ENCODE measurements around the gene VSIG1.

Gene VSIG1

DNA sequence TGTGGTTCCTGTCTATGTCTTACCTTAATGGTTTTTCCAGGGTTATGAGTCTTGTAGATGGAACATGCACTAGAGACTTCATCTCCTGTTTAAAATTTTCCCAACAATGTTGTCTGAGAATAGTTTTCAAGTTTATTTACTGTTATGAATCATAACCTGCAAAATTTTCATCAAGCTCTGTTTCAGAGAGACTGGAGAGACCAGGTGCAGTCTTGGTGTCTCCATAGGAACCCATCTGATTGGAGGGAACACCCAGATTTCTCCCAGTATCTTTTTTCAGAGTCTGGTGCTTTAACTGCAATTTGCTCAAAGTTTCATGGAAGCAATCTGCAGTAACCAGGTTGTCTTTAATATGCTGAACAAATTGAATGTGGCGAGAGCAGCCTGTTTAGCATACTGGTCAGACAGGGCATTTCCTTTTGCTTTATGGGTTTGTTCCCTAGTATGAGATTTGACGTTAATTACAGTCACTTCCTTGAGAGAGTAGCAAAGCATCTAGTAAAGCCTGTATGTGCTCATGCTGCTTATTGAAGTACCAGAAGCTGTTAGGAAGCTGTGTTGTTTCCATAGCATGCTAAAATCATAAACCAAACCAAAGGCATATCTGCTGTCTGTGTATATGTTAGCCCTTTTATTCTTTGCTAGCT lies 18.8 kb upstream of the VSIG1 start:
- H3K9ac ChIP-seq = no peak overlapping the region
- no peak for TF ChIP-seq Cebpa-rat (IDR thresholded peaks at IDR 0.05)

DNA sequence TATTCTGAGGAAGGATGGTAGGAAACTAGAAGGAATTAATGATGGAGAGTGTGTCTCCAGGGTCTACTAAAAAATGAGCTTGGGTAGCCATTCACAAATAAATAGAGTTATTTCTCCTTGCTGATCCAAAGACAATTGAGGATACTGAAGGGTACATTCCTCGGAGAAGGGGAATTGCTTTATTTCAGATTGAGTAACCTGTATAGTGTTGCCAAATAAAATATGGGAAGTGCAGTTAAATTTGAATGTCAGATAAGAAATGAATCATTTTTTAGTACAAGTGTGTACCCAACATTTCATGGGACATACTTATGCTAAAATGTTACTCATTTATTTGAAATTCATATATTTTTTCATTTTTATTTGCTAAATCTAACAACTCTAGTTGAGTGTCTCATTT lies 16.0 kb upstream of the VSIG1 start:
- Histone ChIP-seq H3K9me3 (no peaks in the 10 kb centered on the region), H3K27me3 (peaks cover 83% of the 10 kb centered on the region), H3K4me3 (no peak overlapping the region), H3K27ac (no peak overlapping the region), H3K4me1 (no peaks in the 10 kb centered on the region), H3K9ac (no peak overlapping the region), H3K4me2 (no peak overlapping the region), H3K36me3 (no peaks in the 10 kb centered on the region), H4K20me1 (no peaks in the 10 kb centered on the region; the same call in 1 of the 2 replicates)
- no peak for TF ChIP-seq Cebpa-rat (IDR thresholded peaks at IDR 0.05)

More for the DNA sequence above, 18.8 kb upstream of the VSIG1 start:
- H3K27me3 ChIP-seq = peaks cover 77% of the 10 kb centered on the region
- no peaks in the 10 kb centered on the region for H3K36me3 ChIP-seq
- H3K9me3 ChIP-seq = no peaks in the 10 kb centered on the region
- H4K20me1 ChIP-seq = no peaks in the 10 kb centered on the region; the same call in 1 of the 2 replicates
- no peak overlapping the region for H3K4me2 ChIP-seq
- no peak overlapping the region for H3K27ac ChIP-seq
- no peaks in the 10 kb centered on the region for H3K4me1 ChIP-seq
- H3K4me3 ChIP-seq = no peak overlapping the region

DNA sequence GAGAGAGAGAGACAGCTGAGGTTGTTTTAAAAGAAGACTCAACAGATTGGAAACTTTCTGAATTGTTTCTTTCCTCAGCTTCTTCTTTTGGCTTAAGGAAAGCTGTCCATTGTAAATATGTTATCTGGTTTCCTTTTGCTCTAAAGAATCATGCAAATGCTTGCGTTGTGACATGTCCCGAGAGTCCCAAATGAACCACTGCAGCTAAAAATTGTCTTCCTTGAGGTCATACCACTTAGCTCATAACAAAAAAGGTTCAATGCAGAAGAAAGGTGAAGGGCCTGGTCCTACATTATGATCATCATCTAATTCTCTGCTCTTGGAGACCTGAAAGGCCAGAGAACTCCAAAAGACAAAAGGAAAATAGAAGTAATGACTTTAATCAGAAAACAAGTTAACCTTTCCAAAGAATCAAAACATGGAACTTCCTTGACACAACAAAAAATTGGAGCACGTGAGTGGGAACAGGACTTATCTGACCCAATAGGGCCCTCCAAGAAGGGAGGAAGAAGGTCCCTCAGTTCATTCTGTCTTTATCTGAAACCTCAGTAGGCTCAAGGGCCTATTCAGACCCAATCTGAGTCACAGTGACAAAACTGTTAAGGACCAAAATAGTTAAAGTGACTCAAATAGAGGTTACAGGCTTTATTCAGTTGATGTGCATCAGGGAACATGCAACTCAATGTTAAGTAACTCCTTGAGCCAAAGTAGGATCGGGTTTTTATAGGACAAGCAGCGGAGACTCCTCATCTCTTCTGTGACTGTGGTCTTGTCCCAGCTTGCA lies 14.7 kb upstream of the VSIG1 start:
- Histone ChIP-seq H3K9me3 (no peaks in the 10 kb centered on the region), H3K36me3 (no peaks in the 10 kb centered on the region), H3K9ac (no peak overlapping the region), H3K27ac (no peak overlapping the region), H3K27me3 (peaks cover 87% of the 10 kb centered on the region), H3K4me2 (no peak overlapping the region), H4K20me1 (no peaks in the 10 kb centered on the region; the same call in 1 of the 2 replicates), H3K4me3 (no peak overlapping the region), H3K4me1 (no peaks in the 10 kb centered on the region)
- no peak for TF ChIP-seq Cebpa-rat (IDR thresholded peaks at IDR 0.05)

DNA sequence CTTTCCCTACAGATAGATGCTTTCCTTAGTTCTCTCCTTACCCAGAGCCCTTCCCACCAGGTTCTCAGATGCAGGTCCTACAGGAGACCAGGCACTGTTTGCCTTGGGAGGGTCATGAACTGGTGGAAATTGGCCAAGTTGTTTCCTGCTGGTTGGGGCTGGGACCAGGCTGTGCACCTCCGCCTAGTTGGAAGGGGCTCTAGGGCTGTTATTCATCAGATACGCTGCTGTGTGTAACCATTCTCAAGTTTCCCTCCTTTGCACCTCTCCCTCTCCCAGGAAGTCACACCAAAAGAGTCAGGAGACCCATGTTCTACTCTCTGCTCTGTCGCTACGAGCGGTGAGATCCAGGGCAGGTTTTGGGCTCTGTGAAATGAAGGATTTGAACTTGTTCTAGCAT lies 11.9 kb upstream of the VSIG1 start:
- no peaks in the 10 kb centered on the region for H3K36me3 ChIP-seq
- TF ChIP-seq Cebpa-rat (IDR thresholded peaks at IDR 0.05) = no peak
- no peaks in the 10 kb centered on the region for H3K4me1 ChIP-seq
- H3K9me3 ChIP-seq = no peaks in the 10 kb centered on the region
- no peak overlapping the region for H3K4me2 ChIP-seq
- H3K27me3 ChIP-seq = peaks cover 95% of the 10 kb centered on the region
- H3K4me3 ChIP-seq = no peak overlapping the region
- no peak overlapping the region for H3K27ac ChIP-seq
- H4K20me1 ChIP-seq = no peaks in the 10 kb centered on the region; the same call in 1 of the 2 replicates
- H3K9ac ChIP-seq = no peak overlapping the region

DNA sequence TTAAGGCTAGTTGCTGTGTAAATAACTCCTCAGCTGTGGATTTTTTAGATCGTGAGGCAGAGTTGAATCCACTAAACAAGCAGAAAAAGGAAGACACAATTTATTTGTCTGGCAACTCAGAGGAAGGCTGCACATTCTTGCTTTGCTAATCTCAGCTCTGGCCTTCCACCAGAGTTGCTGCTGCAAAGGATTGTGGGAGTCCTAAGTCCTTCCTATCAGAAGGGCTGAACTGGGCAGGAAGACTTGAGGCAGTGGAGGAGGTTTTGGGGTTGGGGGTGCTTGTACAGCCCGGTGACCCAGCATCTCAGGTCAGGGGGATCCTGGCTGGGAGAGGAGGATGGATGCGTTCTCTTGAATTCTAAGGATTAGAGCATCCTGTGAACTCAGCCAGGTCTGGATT lies 11.0 kb upstream of the VSIG1 start:
- Histone ChIP-seq H3K9ac (no peak overlapping the region), H3K4me1 (no peaks in the 10 kb centered on the region), H4K20me1 (no peaks in the 10 kb centered on the region; the same call in 1 of the 2 replicates), H3K36me3 (no peaks in the 10 kb centered on the region), H3K9me3 (no peaks in the 10 kb centered on the region), H3K27ac (no peak overlapping the region), H3K4me3 (no peak overlapping the region), H3K27me3 (peaks cover 97% of the 10 kb centered on the region), H3K4me2 (no peak overlapping the region)
- no peak for TF ChIP-seq Cebpa-rat (IDR thresholded peaks at IDR 0.05)

DNA sequence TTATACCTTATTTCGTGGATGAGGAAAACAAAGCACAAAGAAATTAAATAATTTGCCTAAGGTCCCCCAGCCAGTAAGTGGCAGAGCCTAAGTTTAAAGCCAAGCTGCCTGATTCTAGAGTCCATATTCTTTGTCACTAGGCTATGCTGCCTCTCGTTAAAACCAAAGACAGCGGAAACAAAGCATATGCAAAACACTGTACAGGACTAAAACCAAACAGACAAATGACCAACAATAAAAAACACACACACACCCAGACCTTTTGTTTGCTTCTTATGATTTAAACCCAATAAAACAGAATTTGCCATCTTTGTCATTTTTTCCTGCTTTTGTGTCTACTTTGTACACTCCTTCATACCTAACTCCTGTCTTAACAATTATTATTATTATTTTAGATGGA lies 10.1 kb upstream of the VSIG1 start:
- no peak for TF ChIP-seq Cebpa-rat (IDR thresholded peaks at IDR 0.05)
- H3K36me3 ChIP-seq = no peaks in the 10 kb centered on the region
- no peak overlapping the region for H3K27ac ChIP-seq
- H3K27me3 ChIP-seq = peaks cover 98% of the 10 kb centered on the region
- no peak overlapping the region for H3K4me3 ChIP-seq
- no peaks in the 10 kb centered on the region for H3K4me1 ChIP-seq
- no peaks in the 10 kb centered on the region for H3K9me3 ChIP-seq
- no peak overlapping the region for H3K9ac ChIP-seq
- H4K20me1 ChIP-seq = no peaks in the 10 kb centered on the region; the same call in 1 of the 2 replicates
- no peak overlapping the region for H3K4me2 ChIP-seq

DNA sequence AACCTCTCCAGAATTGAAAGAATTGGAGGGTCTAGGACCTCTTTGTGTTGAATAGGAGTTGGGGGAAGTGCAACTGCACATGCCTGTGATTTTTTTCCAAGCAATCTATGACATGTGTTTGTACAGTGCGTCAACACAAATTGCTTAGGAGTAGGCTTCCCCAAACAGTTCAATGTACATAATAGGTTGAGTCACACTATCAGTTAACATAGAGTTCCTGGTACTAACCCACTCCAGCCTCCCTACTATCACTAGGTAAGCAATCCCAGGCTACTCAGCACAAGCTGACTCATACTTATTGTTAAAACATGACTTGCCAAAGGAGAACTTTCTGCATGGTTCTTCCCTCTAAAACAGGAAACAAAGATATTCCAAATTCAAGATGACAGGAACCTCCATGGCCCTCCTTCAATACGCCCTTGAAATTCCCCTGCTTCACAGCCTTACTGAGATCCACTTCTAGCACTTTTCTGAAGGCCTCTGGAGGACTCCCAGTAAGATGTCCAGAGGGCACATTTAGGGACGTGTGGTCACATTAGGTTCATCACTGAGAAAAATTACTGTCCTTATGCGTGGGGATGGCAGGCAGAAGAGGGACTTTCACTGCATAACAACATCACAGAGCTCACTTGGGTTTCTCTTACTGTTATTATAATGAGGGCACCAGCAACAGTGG lies 8.4 kb upstream of the VSIG1 start:
- Histone ChIP-seq H3K4me3 (no peak overlapping the region), H3K4me2 (no peak overlapping the region), H3K4me1 (no peaks in the 10 kb centered on the region), H3K27me3 (peaks cover 86% of the 10 kb centered on the region), H3K9ac (no peak overlapping the region), H4K20me1 (no peaks in the 10 kb centered on the region), H3K9me3 (no peaks in the 10 kb centered on the region), H3K36me3 (no peaks in the 10 kb centered on the region), H3K27ac (no peak overlapping the region)
- TF ChIP-seq Cebpa-rat (IDR thresholded peaks at IDR 0.05) = no peak

DNA sequence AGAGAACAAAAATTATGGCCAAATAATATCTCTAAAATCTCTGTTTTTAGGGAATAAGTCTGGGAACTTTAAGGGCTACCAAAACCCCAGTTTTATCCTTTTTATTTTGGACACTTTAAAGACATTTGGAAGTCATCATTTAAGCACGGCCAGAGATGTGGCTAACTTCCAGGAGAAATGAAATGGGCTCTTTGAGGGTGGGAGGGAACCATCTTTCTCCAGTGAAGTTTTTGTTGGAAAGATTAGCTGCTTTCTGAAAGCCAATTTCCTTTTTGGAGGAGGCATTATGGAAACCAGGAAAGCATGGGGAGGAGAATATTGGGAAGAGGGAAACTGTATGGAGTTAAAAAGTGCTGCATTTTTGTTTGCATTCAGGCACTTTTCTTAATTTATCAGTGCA lies 4.8 kb downstream of the VSIG1 start:
- no peaks in the 10 kb centered on the region for H3K4me1 ChIP-seq
- no peak for TF ChIP-seq Cebpa-rat (IDR thresholded peaks at IDR 0.05)
- no peaks in the 10 kb centered on the region for H3K36me3 ChIP-seq
- no peaks in the 10 kb centered on the region; the same call in 1 of the 2 replicates for H4K20me1 ChIP-seq
- H3K4me2 ChIP-seq = no peak overlapping the region
- H3K9me3 ChIP-seq = no peaks in the 10 kb centered on the region
- no peak overlapping the region for H3K9ac ChIP-seq
- H3K4me3 ChIP-seq = no peak overlapping the region
- H3K27me3 ChIP-seq = peaks cover 61% of the 10 kb centered on the region
- no peak overlapping the region for H3K27ac ChIP-seq

DNA sequence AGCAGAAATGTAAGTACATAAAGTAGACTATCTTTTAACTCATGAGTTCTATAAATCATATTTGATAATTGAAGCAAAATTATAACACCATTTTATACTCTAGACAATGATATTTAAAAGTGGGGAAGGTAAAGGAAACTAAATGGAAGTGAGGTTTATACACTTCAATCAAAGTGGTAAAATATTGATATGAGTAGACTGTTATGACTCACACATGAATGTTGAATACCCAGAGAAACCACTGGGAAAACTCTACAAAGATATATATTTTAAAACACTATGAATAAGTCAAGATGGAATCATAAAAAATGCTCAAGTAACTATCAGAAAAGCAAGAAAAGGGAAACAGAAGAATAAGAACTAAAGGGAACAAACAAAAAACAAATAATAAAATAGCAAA lies 8.4 kb downstream of the VSIG1 start:
- H3K4me3 ChIP-seq = no peak overlapping the region
- H3K4me1 ChIP-seq = no peaks in the 10 kb centered on the region
- no peak for TF ChIP-seq Cebpa-rat (IDR thresholded peaks at IDR 0.05)
- H3K4me2 ChIP-seq = no peak overlapping the region
- H3K36me3 ChIP-seq = no peaks in the 10 kb centered on the region
- no peak overlapping the region for H3K9ac ChIP-seq
- H3K27me3 ChIP-seq = peaks cover 83% of the 10 kb centered on the region
- no peaks in the 10 kb centered on the region for H3K9me3 ChIP-seq
- H4K20me1 ChIP-seq = no peaks in the 10 kb centered on the region; the same call in 1 of the 2 replicates
- H3K27ac ChIP-seq = no peak overlapping the region

DNA sequence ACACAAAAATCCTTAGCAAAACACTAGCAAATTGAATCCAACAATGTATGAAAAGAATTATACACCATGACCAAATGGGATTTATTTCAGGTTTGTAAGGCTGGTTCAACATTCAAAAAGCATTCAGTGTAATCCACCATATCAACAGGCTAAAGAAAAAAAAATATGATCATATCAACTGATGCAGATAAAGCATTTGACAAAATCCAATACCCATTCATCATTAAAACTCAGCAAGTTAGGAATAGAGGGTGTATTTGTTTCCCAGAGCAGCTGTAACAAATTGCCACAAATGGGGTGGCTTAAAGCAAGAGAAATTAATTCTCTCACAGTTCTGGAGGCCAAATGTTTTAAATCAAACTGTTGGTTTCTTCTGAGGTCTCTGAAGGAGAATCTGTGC lies 10.7 kb downstream of the VSIG1 start:
- H3K36me3 ChIP-seq = no peaks in the 10 kb centered on the region
- H3K9me3 ChIP-seq = no peaks in the 10 kb centered on the region
- no peaks in the 10 kb centered on the region for H3K4me1 ChIP-seq
- no peak overlapping the region for H3K27ac ChIP-seq
- no peak overlapping the region for H3K9ac ChIP-seq
- H4K20me1 ChIP-seq = no peaks in the 10 kb centered on the region; the same call in 1 of the 2 replicates
- H3K4me2 ChIP-seq = no peak overlapping the region
- H3K4me3 ChIP-seq = no peak overlapping the region
- H3K27me3 ChIP-seq = peaks cover 93% of the 10 kb centered on the region
- TF ChIP-seq Cebpa-rat (IDR thresholded peaks at IDR 0.05) = no peak
